Vagina (tissue), 2 donors: ENCODE measurements around the gene GNAL.

Source experiments
- CTCF ChIP-seq, 3 experiments: fragments of 450-650 bp in 2 of 3; fragments of 200-600 bp in 1 of 3; sonication (generic) in 1 of 3; IDR thresholded peaks; one replicate each; pipeline ENCODE4 v1.5.1; 2017 to 2019; ENCODE audit warnings: antibody characterized with exemption in 3 of 3, mild to moderate bottlenecking in 2 of 3, moderate library complexity in 2 of 3
- POLR2A ChIP-seq, 2 donors: fragments of 450-650 bp; IDR thresholded peaks; one replicate each; pipeline ENCODE4 v1.6.1; 2017; ENCODE audit warnings: antibody characterized with exemption in 2 of 2, mild to moderate bottlenecking in 2 of 2, moderate library complexity in 2 of 2
- POLR2AphosphoS5 ChIP-seq, 2 donors: sonication (generic); formaldehyde crosslinking; IDR thresholded peaks; one replicate each; pipeline ENCODE4 v1.9.0; 2017; ENCODE audit warnings: antibody characterized with exemption in 2 of 2, mild to moderate bottlenecking in 2 of 2, low read depth in 1 of 2; ENCODE audit not compliant: insufficient read depth in 1 of 2

GRCh38 chr18:11850821-11851145 lies 161.7 kb downstream of the GNAL start:
- no peak for TF ChIP-seq POLR2A (IDR thresholded peaks at IDR 0.05)
- TF ChIP-seq CTCF (IDR thresholded peaks at IDR 0.05): no peak
- TF ChIP-seq POLR2AphosphoS5 (IDR thresholded peaks at IDR 0.05; ENCODE audit: insufficient read depth in 1 of 2, low read depth in 1 of 2): no peak
